Brain microvascular endothelial cell (primary cell): ENCODE measurements around the gene CENPK.
"Not testable (repeated sequence)": the region's sequence is repeated elsewhere in the genome, so short reads cannot be mapped to it uniquely, and the experiment has no call there.

ENCODE experiments used
- DNase-seq: peaks from one replicate; pipeline ENCODE4 v3.0.0-alpha.2; 2020
- H3K27ac ChIP-seq: fragments of 250-450 bp; sonication (Bioruptor Pico); 2 replicates; pipeline ENCODE4 v1.5.1; 2020; ENCODE audit warnings: mild to moderate bottlenecking, moderate library complexity
- H3K27me3 ChIP-seq: fragments of 250-450 bp; sonication (Bioruptor Pico); replicated peaks from 2 replicates; pipeline ENCODE4 v1.5.1; 2020; ENCODE audit warnings: mild to moderate bottlenecking
- H3K36me3 ChIP-seq: fragments of 250-450 bp; sonication (Bioruptor Pico); replicated peaks from 2 replicates; pipeline ENCODE4 v1.5.1; 2020; ENCODE audit warnings: mild to moderate bottlenecking
- H3K4me3 ChIP-seq: 2 replicates; pipeline ENCODE4 v1.5.1; 2011; ENCODE audit warnings: low read depth, mild to moderate bottlenecking, control low read depth, low read length, moderate library complexity
- in situ Hi-C: cut with HindIII; loops from 2 replicates; pipeline ENCODE4 v1.10.0; 2017; ENCODE audit warnings: low sequenced_read_pairs, low pct_ligation_motif_present
- TF ChIP-seq, protein P1 (sequence below): IDR thresholded peaks from 2 replicates; pipeline ENCODE4 v1.5.1; 2011; ENCODE audit warnings: low read depth, mild to moderate bottlenecking, moderate library complexity, low read length, control low read depth, inconsistent platforms; ENCODE audit errors: missing control alignments

The CENPK gene

GRCh38 chr5:65562731-65563701 is at the start of gene CENPK, which contains the start of gene PPWD1:
Gene CENPK, minus strand, starts transcription at chr5:65563168. Its CDS starts 8,261 bp downstream, at chr5:65554907.
Gene PPWD1, plus strand, starts transcription at chr5:65563296. Its CDS starts 15 bp downstream, at chr5:65563311.
- Histone ChIP-seq H3K36me3 (no peaks in the 10 kb centered on the region), H3K27me3 (no peaks in the 10 kb centered on the region), H3K27ac (peak within 1 kb of the TSS; percentile 80), H3K4me3 (peak within 1 kb of the TSS; percentile 94)
- in situ Hi-C loops = no loop called here
- DNase-seq = peak; percentile 98
- TF ChIP-seq, protein P1, sequence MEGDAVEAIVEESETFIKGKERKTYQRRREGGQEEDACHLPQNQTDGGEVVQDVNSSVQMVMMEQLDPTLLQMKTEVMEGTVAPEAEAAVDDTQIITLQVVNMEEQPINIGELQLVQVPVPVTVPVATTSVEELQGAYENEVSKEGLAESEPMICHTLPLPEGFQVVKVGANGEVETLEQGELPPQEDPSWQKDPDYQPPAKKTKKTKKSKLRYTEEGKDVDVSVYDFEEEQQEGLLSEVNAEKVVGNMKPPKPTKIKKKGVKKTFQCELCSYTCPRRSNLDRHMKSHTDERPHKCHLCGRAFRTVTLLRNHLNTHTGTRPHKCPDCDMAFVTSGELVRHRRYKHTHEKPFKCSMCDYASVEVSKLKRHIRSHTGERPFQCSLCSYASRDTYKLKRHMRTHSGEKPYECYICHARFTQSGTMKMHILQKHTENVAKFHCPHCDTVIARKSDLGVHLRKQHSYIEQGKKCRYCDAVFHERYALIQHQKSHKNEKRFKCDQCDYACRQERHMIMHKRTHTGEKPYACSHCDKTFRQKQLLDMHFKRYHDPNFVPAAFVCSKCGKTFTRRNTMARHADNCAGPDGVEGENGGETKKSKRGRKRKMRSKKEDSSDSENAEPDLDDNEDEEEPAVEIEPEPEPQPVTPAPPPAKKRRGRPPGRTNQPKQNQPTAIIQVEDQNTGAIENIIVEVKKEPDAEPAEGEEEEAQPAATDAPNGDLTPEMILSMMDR = no peak

GRCh38 chr5:65612298-65612907 is 49.4 kb upstream of the CENPK start:
- no peak for DNase-seq
- Histone ChIP-seq H3K36me3 (peaks cover 35% of the 10 kb centered on the region), H3K27ac (peak overlapping the region; percentile 25), H3K27me3 (no peaks in the 10 kb centered on the region), H3K4me3 (no peak overlapping the region)
- in situ Hi-C loops = no loop called here
- TF ChIP-seq, protein P1 = no peak

DNA sequence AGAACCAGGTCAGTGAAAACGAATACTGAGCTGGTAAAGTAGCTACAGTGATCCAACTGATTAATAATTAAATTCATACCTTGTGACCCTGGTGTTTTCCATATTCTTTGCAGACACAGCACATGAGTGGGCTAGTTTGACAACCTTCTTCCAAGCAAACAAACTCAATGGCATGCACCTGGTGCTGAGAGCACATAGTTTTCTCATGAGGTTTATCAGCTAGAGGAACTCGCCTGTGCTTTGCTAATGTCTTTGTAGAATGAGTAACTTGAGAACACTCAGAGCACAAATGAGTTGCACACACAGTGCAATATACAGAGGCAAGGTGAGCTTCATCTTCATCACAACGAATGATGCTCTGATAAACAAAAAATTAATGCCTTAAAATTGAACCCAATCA is 48.6 kb upstream of the CENPK start:
- Histone ChIP-seq H3K36me3 (peaks cover 42% of the 10 kb centered on the region), H3K27ac (no peak overlapping the region), H3K27me3 (no peaks in the 10 kb centered on the region), H3K4me3 (no peak overlapping the region)
- in situ Hi-C loops = no loop called here
- peak; percentile 39 for DNase-seq
- TF ChIP-seq, protein P1 = no peak

GRCh38 chr5:65601761-65602160 is 38.8 kb upstream of the CENPK start:
- H3K36me3 ChIP-seq = peaks cover 31% of the 10 kb centered on the region
- H3K27ac ChIP-seq, in situ Hi-C loops, DNase-seq, H3K27me3 ChIP-seq, H3K4me3 ChIP-seq: not testable (repeated sequence)

- H3K27me3 ChIP-seq = no peaks in the 10 kb centered on the region
- H3K27ac ChIP-seq = no peak overlapping the region
- H3K4me3 ChIP-seq = no peak overlapping the region
- DNase-seq = no peak
- TF ChIP-seq, protein P1 = no peak
- H3K36me3 ChIP-seq = peaks cover 19% of the 10 kb centered on the region
- in situ Hi-C loops = no loop called here
Observed at GRCh38 chr5:65588694-65589093, 25.7 kb upstream of the CENPK start.

- in situ Hi-C loops = no loop called here
- DNase-seq = no peak
Observed at GRCh38 chr5:65577141-65577540, 14.2 kb upstream of the CENPK start.

More at GRCh38 chr5:65577141-65577540, 14.2 kb upstream of the CENPK start:
- TF ChIP-seq, protein P1 = no peak
- peaks cover 19% of the 10 kb centered on the region for H3K36me3 ChIP-seq
- no peak overlapping the region for H3K4me3 ChIP-seq
- no peak overlapping the region for H3K27ac ChIP-seq
- H3K27me3 ChIP-seq = no peaks in the 10 kb centered on the region
